Suprapubic skin (tissue), 3 donors: ENCODE results near the gene GLYR1.

Source experiments
- EP300 ChIP-seq: sonication (generic); formaldehyde crosslinking; IDR thresholded peaks from one replicate; pipeline ENCODE4 v1.6.1; 2017; ENCODE audit warnings: antibody characterized with exemption
- TF ChIP-seq, protein P1 (sequence below), 2 donors: fragments of 200-600 bp in 1 of 2; fragments of 450-650 bp in 1 of 2; sonication (generic) in 1 of 2; IDR thresholded peaks; one replicate each; pipeline ENCODE4 v1.5.1; 2016 to 2019; ENCODE audit warnings: antibody characterized with exemption in 2 of 2, mild to moderate bottlenecking in 1 of 2, moderate library complexity in 1 of 2

GRCh38 chr16:4855371-4855770 lies 8.3 kb upstream of the GLYR1 start:
- TF ChIP-seq, protein P1, sequence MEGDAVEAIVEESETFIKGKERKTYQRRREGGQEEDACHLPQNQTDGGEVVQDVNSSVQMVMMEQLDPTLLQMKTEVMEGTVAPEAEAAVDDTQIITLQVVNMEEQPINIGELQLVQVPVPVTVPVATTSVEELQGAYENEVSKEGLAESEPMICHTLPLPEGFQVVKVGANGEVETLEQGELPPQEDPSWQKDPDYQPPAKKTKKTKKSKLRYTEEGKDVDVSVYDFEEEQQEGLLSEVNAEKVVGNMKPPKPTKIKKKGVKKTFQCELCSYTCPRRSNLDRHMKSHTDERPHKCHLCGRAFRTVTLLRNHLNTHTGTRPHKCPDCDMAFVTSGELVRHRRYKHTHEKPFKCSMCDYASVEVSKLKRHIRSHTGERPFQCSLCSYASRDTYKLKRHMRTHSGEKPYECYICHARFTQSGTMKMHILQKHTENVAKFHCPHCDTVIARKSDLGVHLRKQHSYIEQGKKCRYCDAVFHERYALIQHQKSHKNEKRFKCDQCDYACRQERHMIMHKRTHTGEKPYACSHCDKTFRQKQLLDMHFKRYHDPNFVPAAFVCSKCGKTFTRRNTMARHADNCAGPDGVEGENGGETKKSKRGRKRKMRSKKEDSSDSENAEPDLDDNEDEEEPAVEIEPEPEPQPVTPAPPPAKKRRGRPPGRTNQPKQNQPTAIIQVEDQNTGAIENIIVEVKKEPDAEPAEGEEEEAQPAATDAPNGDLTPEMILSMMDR (IDR thresholded peaks at IDR 0.05): no peak
- TF ChIP-seq EP300: no peak
